ENCODE data around the gene CERS6. TPM values are rescaled to one million over a fixed set of nuclear protein-coding genes. Genes with fewer than 3 reads are reported as not detected.
A peak's percentile ranks its signal among the peaks of the same experiment; 100 is the strongest.

Gene CERS6
- total RNA-seq, 1 donor from 2014 or later = 30.9 TPM

DNA sequence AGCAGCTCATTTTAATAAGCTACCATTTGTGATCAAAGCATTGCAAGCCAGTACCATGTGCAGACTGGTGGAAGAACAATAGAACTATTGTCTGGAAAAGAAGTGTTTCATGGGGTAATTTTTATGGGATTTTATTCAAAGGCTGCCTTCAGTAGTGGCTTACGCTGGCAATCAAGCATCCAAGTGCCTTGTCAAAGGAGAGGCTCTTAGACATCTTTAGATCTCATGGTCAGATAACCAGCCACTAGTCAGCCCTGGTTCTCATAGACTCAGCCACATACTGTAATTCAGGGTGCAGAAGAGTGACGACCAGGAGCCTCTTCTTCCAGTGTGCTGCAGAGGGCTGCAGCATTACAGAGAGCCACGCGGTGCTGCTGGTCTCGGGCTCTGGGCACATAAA, 247.9 kb downstream of the CERS6 start:
- Mint-ChIP-seq H3K27ac (ENCODE audit: unreplicated experiment) (no peak overlapping the region), H3K27me3 (ENCODE audit: unreplicated experiment) (no peaks in the 10 kb centered on the region), H3K4me1 (ENCODE audit: unreplicated experiment) (peaks cover 20% of the 10 kb centered on the region), H3K4me3 (ENCODE audit: unreplicated experiment) (no peak overlapping the region), H3K9me3 (ENCODE audit: unreplicated experiment) (no peaks in the 10 kb centered on the region), H3K36me3 (ENCODE audit: unreplicated experiment) (peaks cover 2% of the 10 kb centered on the region)
- TF ChIP-seq, protein P1, sequence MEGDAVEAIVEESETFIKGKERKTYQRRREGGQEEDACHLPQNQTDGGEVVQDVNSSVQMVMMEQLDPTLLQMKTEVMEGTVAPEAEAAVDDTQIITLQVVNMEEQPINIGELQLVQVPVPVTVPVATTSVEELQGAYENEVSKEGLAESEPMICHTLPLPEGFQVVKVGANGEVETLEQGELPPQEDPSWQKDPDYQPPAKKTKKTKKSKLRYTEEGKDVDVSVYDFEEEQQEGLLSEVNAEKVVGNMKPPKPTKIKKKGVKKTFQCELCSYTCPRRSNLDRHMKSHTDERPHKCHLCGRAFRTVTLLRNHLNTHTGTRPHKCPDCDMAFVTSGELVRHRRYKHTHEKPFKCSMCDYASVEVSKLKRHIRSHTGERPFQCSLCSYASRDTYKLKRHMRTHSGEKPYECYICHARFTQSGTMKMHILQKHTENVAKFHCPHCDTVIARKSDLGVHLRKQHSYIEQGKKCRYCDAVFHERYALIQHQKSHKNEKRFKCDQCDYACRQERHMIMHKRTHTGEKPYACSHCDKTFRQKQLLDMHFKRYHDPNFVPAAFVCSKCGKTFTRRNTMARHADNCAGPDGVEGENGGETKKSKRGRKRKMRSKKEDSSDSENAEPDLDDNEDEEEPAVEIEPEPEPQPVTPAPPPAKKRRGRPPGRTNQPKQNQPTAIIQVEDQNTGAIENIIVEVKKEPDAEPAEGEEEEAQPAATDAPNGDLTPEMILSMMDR (IDR thresholded peaks at IDR 0.05) = no peak
- no peak for DNase-seq (ENCODE audit: extremely low spot score, unreplicated experiment)

DNA sequence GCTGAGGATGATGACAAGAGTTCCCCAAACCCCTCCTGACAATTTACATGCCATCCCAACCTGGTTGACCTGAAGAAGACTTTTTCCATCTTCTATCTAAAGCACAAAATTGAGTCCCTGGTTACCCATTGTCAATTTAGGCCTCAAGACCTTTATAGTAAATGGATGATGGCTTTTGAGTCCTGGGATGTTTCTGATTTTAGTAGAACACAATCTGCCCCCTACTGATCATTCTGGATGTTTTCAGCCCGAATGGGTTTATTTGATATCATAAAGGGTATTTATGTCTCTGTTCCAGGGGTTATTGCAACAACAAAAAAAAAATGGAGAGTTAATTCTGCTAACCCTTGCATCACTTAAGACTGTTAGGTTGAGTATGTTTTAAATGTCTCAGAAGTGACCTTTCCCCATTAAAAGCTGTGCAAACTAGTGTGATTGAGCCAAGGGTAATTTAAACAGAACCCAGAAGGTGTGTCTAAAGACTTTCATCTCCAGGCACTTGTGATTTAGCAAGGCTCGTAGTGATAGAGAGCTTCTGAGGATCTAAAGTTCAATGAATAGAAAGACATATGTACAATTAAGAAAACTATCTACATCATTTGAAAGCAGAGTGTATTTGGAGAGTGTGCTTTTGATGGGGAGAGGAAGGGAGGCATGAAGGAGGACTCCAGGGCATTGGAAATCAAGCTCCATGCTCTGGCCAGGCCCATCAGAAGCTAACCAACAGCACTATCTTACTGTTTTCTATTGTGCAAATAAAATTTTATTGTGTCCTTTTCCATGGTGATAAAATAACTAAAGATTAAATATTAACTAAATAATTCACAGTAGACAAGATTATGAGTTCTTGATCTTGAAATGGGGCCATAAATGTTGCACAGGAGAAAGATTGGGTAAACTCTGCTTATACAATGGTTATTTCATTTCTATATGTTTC, 249.7 kb downstream of the CERS6 start:
- H3K9me3 Mint-ChIP-seq (ENCODE audit: unreplicated experiment) = no peaks in the 10 kb centered on the region
- TF ChIP-seq, protein P1 (IDR thresholded peaks at IDR 0.05) = peak; percentile 54
- peaks cover 2% of the 10 kb centered on the region for H3K36me3 Mint-ChIP-seq (ENCODE audit: unreplicated experiment)
- H3K27ac Mint-ChIP-seq (ENCODE audit: unreplicated experiment) = no peak overlapping the region
- no peak overlapping the region for H3K4me3 Mint-ChIP-seq (ENCODE audit: unreplicated experiment)
- no peak for DNase-seq (ENCODE audit: extremely low spot score, unreplicated experiment)
- H3K27me3 Mint-ChIP-seq (ENCODE audit: unreplicated experiment) = no peaks in the 10 kb centered on the region
- H3K4me1 Mint-ChIP-seq (ENCODE audit: unreplicated experiment) = peaks cover 8% of the 10 kb centered on the region

DNA sequence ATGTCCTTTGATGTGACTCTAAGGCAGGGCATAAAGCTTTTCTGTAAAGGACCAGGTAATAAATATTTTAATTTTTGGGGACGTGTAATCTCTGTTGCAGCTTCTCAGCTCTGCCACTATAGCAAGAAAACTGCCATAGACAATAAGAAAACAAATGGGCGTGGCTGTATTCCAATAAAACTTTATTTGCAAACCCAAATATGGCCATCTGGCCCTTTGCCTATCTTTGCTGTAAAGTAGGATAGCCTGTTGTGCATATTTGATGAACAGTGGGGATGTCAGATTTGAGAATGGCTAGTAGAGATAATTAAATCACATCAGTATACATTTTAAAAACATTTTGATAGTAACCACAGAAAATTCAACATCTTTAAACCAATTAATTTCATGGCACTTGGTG, 250.7 kb downstream of the CERS6 start:
- DNase-seq (ENCODE audit: extremely low spot score, unreplicated experiment) = no peak
- no peaks in the 10 kb centered on the region for H3K4me1 Mint-ChIP-seq (ENCODE audit: unreplicated experiment)
- H3K36me3 Mint-ChIP-seq (ENCODE audit: unreplicated experiment) = peaks cover 2% of the 10 kb centered on the region
- H3K9me3 Mint-ChIP-seq (ENCODE audit: unreplicated experiment) = no peaks in the 10 kb centered on the region
- no peaks in the 10 kb centered on the region for H3K27me3 Mint-ChIP-seq (ENCODE audit: unreplicated experiment)
- H3K27ac Mint-ChIP-seq (ENCODE audit: unreplicated experiment) = no peak overlapping the region
- no peak overlapping the region for H3K4me3 Mint-ChIP-seq (ENCODE audit: unreplicated experiment)
- TF ChIP-seq, protein P1 (IDR thresholded peaks at IDR 0.05) = no peak

DNA sequence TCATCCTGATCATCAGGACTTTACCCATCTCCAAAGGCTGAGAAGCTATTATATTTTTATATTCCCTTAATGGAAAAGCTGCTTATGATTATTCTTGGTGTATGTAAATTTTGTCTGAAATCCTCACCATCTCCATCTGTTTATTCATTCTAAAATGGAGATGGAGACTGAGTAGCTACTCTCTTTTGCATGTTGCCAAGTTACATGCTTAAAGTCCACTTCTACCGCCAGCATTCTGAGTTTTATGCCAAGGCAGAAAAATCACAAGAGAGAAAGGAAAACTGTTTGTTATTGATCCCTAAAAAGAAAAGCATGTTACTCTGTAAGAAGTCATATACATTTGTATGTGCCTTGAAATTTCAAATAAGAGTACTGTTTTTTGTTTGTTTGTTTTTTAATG, 252.0 kb downstream of the CERS6 start:
- H3K27me3 Mint-ChIP-seq (ENCODE audit: unreplicated experiment) = no peaks in the 10 kb centered on the region
- TF ChIP-seq, protein P1 (IDR thresholded peaks at IDR 0.05) = no peak
- no peaks in the 10 kb centered on the region for H3K9me3 Mint-ChIP-seq (ENCODE audit: unreplicated experiment)
- no peak for DNase-seq (ENCODE audit: extremely low spot score, unreplicated experiment)
- H3K36me3 Mint-ChIP-seq (ENCODE audit: unreplicated experiment) = peaks cover 2% of the 10 kb centered on the region
- no peaks in the 10 kb centered on the region for H3K4me1 Mint-ChIP-seq (ENCODE audit: unreplicated experiment)
- no peak overlapping the region for H3K27ac Mint-ChIP-seq (ENCODE audit: unreplicated experiment)
- no peak overlapping the region for H3K4me3 Mint-ChIP-seq (ENCODE audit: unreplicated experiment)

DNA sequence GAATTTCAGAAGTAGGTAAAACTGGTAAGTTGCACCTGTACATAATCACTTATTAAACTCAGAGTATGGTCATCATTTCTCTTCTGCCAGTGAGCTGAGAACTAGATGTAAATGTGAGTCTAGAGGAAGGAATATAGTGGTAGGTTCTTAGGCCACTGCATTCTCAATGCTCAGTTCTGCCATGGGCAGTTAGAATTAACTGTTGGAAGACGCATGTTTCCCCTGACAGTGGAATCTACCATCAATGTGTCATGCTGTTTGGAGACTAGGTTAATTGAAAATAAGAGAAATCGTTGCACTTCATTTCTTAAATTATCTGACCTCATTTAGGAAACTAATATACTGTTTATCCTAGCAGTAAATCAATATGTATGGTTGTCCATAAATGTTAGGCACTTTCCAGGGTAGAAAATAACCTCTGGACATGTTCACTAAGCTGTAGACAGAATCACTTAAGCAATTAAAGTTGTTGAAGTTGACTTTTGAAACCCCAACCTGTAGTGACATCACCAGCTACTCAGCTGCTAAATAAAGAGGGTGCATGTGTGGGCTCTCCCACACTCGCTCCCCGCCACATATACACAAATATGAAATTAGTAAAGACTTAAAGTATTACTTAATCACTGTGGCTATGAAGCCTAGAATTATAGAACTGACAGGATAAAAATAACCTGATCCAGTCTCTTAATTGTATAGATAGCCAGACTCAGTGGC, 254.8 kb downstream of the CERS6 start:
- TF ChIP-seq, protein P1 (IDR thresholded peaks at IDR 0.05) = no peak

More for the DNA sequence above, 254.8 kb downstream of the CERS6 start:
- no peak overlapping the region for H3K27ac Mint-ChIP-seq (ENCODE audit: unreplicated experiment)
- H3K36me3 Mint-ChIP-seq (ENCODE audit: unreplicated experiment) = peaks cover 2% of the 10 kb centered on the region
- no peaks in the 10 kb centered on the region for H3K27me3 Mint-ChIP-seq (ENCODE audit: unreplicated experiment)
- no peak overlapping the region for H3K4me3 Mint-ChIP-seq (ENCODE audit: unreplicated experiment)
- no peaks in the 10 kb centered on the region for H3K9me3 Mint-ChIP-seq (ENCODE audit: unreplicated experiment)
- no peaks in the 10 kb centered on the region for H3K4me1 Mint-ChIP-seq (ENCODE audit: unreplicated experiment)
- no peak for DNase-seq (ENCODE audit: extremely low spot score, unreplicated experiment)
